Keratinocyte (primary cell): ENCODE results near the gene MBIP. TPM values are rescaled to one million over a fixed set of nuclear protein-coding genes. Genes with fewer than 3 reads are reported as not detected.

Experiments used
- DNase-seq: peaks from one replicate; pipeline ENCODE4 v3.0.0-alpha.2; 2011; ENCODE audit warnings: low read depth, missing footprints, low spot score
- FAIRE-seq: peaks from 2 replicates; lab custom pipeline; 2011; peaks lifted over from hg19 to GRCh38; lab: Jason Lieb, UNC
- H2AFZ ChIP-seq: 2 replicates; pipeline ENCODE4 v1.6.0; 2012; ENCODE audit warnings: low read length, control low read depth, inconsistent platforms; ENCODE audit not compliant: control insufficient read depth
- H3K27ac ChIP-seq: 2 replicates; pipeline ENCODE4 v1.5.1; 2011; ENCODE audit warnings: low read length; ENCODE audit not compliant: control insufficient read depth, insufficient read depth
- H3K27me3 ChIP-seq: 3 replicates; pipeline ENCODE4 v1.6.0; 2011; ENCODE audit warnings: low read length; ENCODE audit not compliant: control insufficient read depth, insufficient read depth; ENCODE audit errors: extremely low read depth
- H3K36me3 ChIP-seq, 2 experiments: 2 replicates in 1 of 2; 3 replicates in 1 of 2; pipeline ENCODE4 v1.5.1; 2011; ENCODE audit warnings: low read length in 2 of 2, mild to moderate bottlenecking in 1 of 2; ENCODE audit not compliant: control insufficient read depth in 2 of 2, insufficient read depth in 2 of 2; ENCODE audit errors: extremely low read depth in 1 of 2
- H3K4me1 ChIP-seq: 3 replicates; pipeline ENCODE4 v1.5.1; 2011; ENCODE audit warnings: low read length; ENCODE audit not compliant: control insufficient read depth, insufficient read depth; ENCODE audit errors: extremely low read depth
- H3K4me2 ChIP-seq: 3 replicates; pipeline ENCODE4 v1.6.0; 2011; ENCODE audit warnings: low read depth, low read length; ENCODE audit not compliant: control insufficient read depth, insufficient read depth; ENCODE audit errors: extremely low read depth
- H3K4me3 ChIP-seq, 3 experiments: fragments of 200-600 bp in 1 of 3; sonication (generic) in 1 of 3; 2 replicates in 2 of 3; 3 replicates in 1 of 3; pipeline ENCODE4 v1.5.1; 2011 to 2016; ENCODE audit warnings: low read length in 3 of 3, mild to moderate bottlenecking in 3 of 3, control low read depth in 2 of 3, inconsistent platforms in 1 of 3, low read depth in 1 of 3, mixed read lengths in 1 of 3, mixed run types in 1 of 3, moderate library complexity in 1 of 3; ENCODE audit not compliant: control insufficient read depth in 2 of 3, insufficient read depth in 2 of 3; ENCODE audit errors: extremely low read depth in 1 of 3
- H3K79me2 ChIP-seq: 2 replicates; pipeline ENCODE4 v1.6.0; 2012; ENCODE audit warnings: low read length; ENCODE audit not compliant: control insufficient read depth, insufficient read depth
- H3K9ac ChIP-seq: 3 replicates; pipeline ENCODE4 v1.6.0; 2011; ENCODE audit warnings: low read length; ENCODE audit not compliant: control insufficient read depth, insufficient read depth; ENCODE audit errors: extremely low read depth
- H3K9me1 ChIP-seq: 3 replicates; pipeline ENCODE4 v1.6.0; 2011; ENCODE audit warnings: low read length; ENCODE audit not compliant: control insufficient read depth, insufficient read depth; ENCODE audit errors: extremely low read depth
- H3K9me3 ChIP-seq: 2 replicates; pipeline ENCODE4 v1.5.1; 2012; ENCODE audit warnings: low read depth, low read length; ENCODE audit not compliant: control insufficient read depth
- H4K20me1 ChIP-seq: 3 replicates; pipeline ENCODE4 v1.6.0; 2011; ENCODE audit warnings: low read length; ENCODE audit not compliant: control insufficient read depth, insufficient read depth; ENCODE audit errors: extremely low read depth
- EZH2 ChIP-seq: IDR thresholded peaks from one replicate; pipeline ENCODE4 v1.6.1; 2012; ENCODE audit warnings: inconsistent platforms, mild to moderate bottlenecking, low read length, moderate library complexity
- dilution Hi-C: fragments of 300-500 bp; cut with MboI; formaldehyde crosslinking; loops from one replicate; pipeline ENCODE4 v1.7.0; 2020; ENCODE audit warnings: low sequenced_read_pairs; ENCODE audit not compliant: extremely low pct_ligation_motif_present
- polyA plus RNA-seq, 5 experiments: library from polyadenylated mRNA; depleted of rRNA in 3 of 5; stranded (reverse) in 3 of 5; stranded (forward) in 1 of 5; unstranded in 1 of 5; fragments of >200 nt; gene quantifications; 1 replicate in 1 of 5; 2 replicates in 3 of 5; 3 replicates in 1 of 5; pipeline versions ENCODE4 v1.2.1 to v1.2.3, GENCODE V29; 2011 to 2012; ENCODE audit warnings: missing spikeins in 2 of 5, low read depth in 1 of 5, low replicate concordance in 1 of 5
- TF ChIP-seq, protein P1 (sequence below), 3 experiments: IDR thresholded peaks in 1 of 3; conservative IDR thresholded peaks in 1 of 3; optimal IDR thresholded peaks in 1 of 3; 2 replicates in 2 of 3; 3 replicates in 1 of 3; pipeline versions ENCODE3 to v1.5.1; 2011; ENCODE audit warnings: low read length in 3 of 3, mild to moderate bottlenecking in 3 of 3, moderate library complexity in 2 of 3, control low read depth in 1 of 3, inconsistent platforms in 1 of 3; ENCODE audit not compliant: insufficient read depth in 2 of 3; ENCODE audit errors: extremely low read depth in 1 of 3

Gene MBIP
- polyA plus RNA-seq, 1 donor (not counting 4 experiments of a cell fraction or from before 2014, with no cell fraction given): 28.3 TPM

DNA sequence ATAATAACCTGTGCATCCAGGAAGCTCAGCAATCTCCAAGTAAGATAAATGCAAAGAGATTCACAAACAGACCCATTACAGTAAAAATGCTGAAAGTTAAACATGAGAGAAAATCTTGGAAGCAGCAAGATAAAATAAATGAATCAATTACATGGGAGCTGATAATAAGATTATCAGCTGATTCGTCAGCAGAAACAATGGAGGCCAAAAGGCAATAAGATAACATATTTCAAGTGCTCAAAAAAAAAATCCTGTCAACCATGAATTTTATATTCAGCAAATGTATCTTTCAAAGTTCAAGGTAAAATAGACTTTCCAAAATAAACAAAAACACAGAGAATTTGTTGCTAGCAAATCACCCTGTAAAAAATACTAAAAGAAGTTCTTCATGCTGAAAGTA lies 36.4 kb upstream of the MBIP start:
- no peak for FAIRE-seq
- H4K20me1 ChIP-seq: no peaks in the 10 kb centered on the region
- no peak overlapping the region for H2AFZ ChIP-seq
- no peak for TF ChIP-seq EZH2
- TF ChIP-seq, protein P1, sequence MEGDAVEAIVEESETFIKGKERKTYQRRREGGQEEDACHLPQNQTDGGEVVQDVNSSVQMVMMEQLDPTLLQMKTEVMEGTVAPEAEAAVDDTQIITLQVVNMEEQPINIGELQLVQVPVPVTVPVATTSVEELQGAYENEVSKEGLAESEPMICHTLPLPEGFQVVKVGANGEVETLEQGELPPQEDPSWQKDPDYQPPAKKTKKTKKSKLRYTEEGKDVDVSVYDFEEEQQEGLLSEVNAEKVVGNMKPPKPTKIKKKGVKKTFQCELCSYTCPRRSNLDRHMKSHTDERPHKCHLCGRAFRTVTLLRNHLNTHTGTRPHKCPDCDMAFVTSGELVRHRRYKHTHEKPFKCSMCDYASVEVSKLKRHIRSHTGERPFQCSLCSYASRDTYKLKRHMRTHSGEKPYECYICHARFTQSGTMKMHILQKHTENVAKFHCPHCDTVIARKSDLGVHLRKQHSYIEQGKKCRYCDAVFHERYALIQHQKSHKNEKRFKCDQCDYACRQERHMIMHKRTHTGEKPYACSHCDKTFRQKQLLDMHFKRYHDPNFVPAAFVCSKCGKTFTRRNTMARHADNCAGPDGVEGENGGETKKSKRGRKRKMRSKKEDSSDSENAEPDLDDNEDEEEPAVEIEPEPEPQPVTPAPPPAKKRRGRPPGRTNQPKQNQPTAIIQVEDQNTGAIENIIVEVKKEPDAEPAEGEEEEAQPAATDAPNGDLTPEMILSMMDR (optimal IDR thresholded peaks at IDR 0.05 in 1 of 3, IDR thresholded peaks at IDR 0.05 in 1 of 3, conservative IDR thresholded peaks at IDR 0.05 in 1 of 3; ENCODE audit: extremely low read depth in 1 of 3, insufficient read depth in 2 of 3, low read length in 3 of 3): no peak
- dilution Hi-C loops: no loop called here
- H3K9ac ChIP-seq: no peak overlapping the region
- no peaks in the 10 kb centered on the region for H3K36me3 ChIP-seq
- no peak overlapping the region for H3K4me3 ChIP-seq
- no peak for DNase-seq
- H3K27me3 ChIP-seq: no peaks in the 10 kb centered on the region
- no peaks in the 10 kb centered on the region for H3K79me2 ChIP-seq
- H3K9me3 ChIP-seq: no peaks in the 10 kb centered on the region
- H3K9me1 ChIP-seq: no peaks in the 10 kb centered on the region
- H3K4me2 ChIP-seq: no peak overlapping the region
- no peak overlapping the region for H3K27ac ChIP-seq
- H3K4me1 ChIP-seq: no peaks in the 10 kb centered on the region

DNA sequence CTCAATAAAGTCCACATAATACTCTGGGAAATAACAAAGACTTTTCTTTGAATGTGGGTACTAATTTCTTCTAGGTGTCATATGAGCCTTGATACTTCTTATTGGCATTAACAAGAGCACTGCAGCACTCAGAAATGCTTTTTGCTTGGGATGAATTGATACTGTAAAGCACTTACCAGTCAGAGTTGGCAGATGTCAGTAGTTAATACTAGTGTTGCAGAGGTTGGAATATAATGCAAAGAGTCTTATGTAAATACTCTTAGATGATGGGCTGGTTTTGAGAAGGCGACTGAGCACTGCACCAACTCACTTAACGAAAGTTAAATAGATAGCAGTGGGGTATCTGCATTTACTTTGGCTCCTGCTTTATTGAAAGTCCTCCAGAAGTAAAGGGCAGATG lies 25.6 kb upstream of the MBIP start:
- no peaks in the 10 kb centered on the region for H3K9me1 ChIP-seq
- TF ChIP-seq EZH2: no peak
- TF ChIP-seq, protein P1 (optimal IDR thresholded peaks at IDR 0.05 in 1 of 3, IDR thresholded peaks at IDR 0.05 in 1 of 3, conservative IDR thresholded peaks at IDR 0.05 in 1 of 3; ENCODE audit: extremely low read depth in 1 of 3, insufficient read depth in 2 of 3, low read length in 3 of 3): no peak
- H3K27ac ChIP-seq: no peak overlapping the region
- H2AFZ ChIP-seq: no peak overlapping the region
- dilution Hi-C loops: no loop called here
- no peak overlapping the region for H3K9ac ChIP-seq
- H3K79me2 ChIP-seq: no peaks in the 10 kb centered on the region
- H4K20me1 ChIP-seq: no peaks in the 10 kb centered on the region
- DNase-seq (no peak), FAIRE-seq (no peak)
- no peaks in the 10 kb centered on the region for H3K36me3 ChIP-seq
- H3K4me3 ChIP-seq: no peak overlapping the region
- no peak overlapping the region for H3K4me2 ChIP-seq
- H3K27me3 ChIP-seq: no peaks in the 10 kb centered on the region
- no peaks in the 10 kb centered on the region for H3K9me3 ChIP-seq
- no peaks in the 10 kb centered on the region for H3K4me1 ChIP-seq
